Brain pericyte (primary cell): ENCODE results near the gene IFIT1.
"Not testable (repeated sequence)": the region's sequence is repeated elsewhere in the genome, so short reads cannot be mapped to it uniquely, and the experiment has no call there.

Experiments
- DNase-seq: peaks from one replicate; pipeline ENCODE4 v3.0.0-alpha.2; 2012; ENCODE audit warnings: low read depth, low spot score

Gene IFIT1

GRCh38 chr10:89431977-89432376 is 39.6 kb downstream of the IFIT1 start:
- DNase-seq = no peak

- no peak for DNase-seq
Measured at GRCh38 chr10:89438525-89438924, 46.1 kb downstream of the IFIT1 start.

GRCh38 chr10:89440226-89441009 is 48.0 kb downstream of the IFIT1 start:
- no peak for DNase-seq

- no peak for DNase-seq
Measured at GRCh38 chr10:89442289-89442688, 49.9 kb downstream of the IFIT1 start.

GRCh38 chr10:89444819-89445218 is 52.4 kb downstream of the IFIT1 start:
- not testable (repeated sequence) for DNase-seq

- DNase-seq = no peak
Measured at GRCh38 chr10:89450901-89451300, 58.5 kb downstream of the IFIT1 start.

GRCh38 chr10:89452193-89452592 is 59.8 kb downstream of the IFIT1 start:
- no peak for DNase-seq

GRCh38 chr10:89454561-89455347 is 62.3 kb downstream of the IFIT1 start:
- no peak for DNase-seq
